Measurements from ENCODE around the gene PRAF2.
A peak's percentile ranks its signal among the peaks of the same experiment; 100 is the strongest.

DNA sequence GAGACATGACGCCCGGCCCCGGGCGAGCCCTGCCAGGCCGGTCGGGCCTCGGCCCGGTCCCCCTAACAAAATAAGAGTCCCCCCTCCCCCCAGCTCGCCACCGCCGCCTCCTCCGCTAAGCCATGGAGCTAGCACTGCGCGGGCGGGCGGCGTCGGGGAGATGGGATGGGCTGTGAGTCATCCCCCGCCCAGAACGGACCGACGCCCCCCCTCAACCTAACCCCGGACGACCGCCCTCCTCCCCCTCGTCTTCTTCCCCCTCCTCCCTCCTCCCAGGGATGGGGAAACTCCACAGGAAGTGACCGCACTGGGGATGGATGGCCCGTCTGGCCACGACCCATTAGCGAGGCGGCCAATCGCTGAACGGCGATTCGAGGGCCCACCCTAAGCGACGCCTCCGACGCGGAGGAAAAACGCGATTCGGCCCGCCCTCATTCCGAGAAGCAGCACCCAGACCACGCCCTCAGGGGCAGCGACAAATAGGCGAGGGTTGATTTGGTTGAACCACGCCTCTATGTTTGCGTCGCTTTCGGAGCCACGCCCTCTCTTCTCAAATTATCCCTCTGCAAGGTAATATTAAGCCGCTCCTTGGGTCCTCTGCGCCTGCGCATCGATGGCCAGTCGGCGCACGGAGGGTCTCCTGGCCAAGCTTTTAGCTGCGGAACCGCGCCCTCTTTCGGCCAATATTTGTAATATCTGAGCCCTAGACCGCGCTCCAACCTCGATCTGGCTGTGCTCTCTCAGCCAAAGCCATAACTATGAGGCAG lies 30.4 kb downstream of the PRAF2 start, which contains the start of gene TFE3:
- TF ChIP-seq ZSCAN32 (CRISPR knock-in tag; IDR thresholded peaks at IDR 0.05): no peak
- peak; percentile 20; the same call in 1 of the 2 replicates for TF ChIP-seq EP300 (IDR thresholded peaks at IDR 0.05; ENCODE audit: low read length)
- TF ChIP-seq CLOCK (CRISPR knock-in tag; IDR thresholded peaks at IDR 0.05; ENCODE audit: borderline replicate concordance): no peak
- no peak for TF ChIP-seq ZNF766 (CRISPR knock-in tag; conservative IDR thresholded peaks at IDR 0.05)
- TF ChIP-seq, protein P1, sequence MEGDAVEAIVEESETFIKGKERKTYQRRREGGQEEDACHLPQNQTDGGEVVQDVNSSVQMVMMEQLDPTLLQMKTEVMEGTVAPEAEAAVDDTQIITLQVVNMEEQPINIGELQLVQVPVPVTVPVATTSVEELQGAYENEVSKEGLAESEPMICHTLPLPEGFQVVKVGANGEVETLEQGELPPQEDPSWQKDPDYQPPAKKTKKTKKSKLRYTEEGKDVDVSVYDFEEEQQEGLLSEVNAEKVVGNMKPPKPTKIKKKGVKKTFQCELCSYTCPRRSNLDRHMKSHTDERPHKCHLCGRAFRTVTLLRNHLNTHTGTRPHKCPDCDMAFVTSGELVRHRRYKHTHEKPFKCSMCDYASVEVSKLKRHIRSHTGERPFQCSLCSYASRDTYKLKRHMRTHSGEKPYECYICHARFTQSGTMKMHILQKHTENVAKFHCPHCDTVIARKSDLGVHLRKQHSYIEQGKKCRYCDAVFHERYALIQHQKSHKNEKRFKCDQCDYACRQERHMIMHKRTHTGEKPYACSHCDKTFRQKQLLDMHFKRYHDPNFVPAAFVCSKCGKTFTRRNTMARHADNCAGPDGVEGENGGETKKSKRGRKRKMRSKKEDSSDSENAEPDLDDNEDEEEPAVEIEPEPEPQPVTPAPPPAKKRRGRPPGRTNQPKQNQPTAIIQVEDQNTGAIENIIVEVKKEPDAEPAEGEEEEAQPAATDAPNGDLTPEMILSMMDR (IDR thresholded peaks at IDR 0.05 in 2 of 3, conservative IDR thresholded peaks at IDR 0.05 in 1 of 3; ENCODE audit: insufficient read depth in 2 of 3, low read depth in 1 of 3, low read length in 3 of 3): peak; percentile 76 to 86 (median 84)
- TF ChIP-seq, protein P2, sequence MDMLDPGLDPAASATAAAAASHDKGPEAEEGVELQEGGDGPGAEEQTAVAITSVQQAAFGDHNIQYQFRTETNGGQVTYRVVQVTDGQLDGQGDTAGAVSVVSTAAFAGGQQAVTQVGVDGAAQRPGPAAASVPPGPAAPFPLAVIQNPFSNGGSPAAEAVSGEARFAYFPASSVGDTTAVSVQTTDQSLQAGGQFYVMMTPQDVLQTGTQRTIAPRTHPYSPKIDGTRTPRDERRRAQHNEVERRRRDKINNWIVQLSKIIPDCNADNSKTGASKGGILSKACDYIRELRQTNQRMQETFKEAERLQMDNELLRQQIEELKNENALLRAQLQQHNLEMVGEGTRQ (CRISPR knock-in tag; IDR thresholded peaks at IDR 0.05): no peak
- TF ChIP-seq, protein P3, sequence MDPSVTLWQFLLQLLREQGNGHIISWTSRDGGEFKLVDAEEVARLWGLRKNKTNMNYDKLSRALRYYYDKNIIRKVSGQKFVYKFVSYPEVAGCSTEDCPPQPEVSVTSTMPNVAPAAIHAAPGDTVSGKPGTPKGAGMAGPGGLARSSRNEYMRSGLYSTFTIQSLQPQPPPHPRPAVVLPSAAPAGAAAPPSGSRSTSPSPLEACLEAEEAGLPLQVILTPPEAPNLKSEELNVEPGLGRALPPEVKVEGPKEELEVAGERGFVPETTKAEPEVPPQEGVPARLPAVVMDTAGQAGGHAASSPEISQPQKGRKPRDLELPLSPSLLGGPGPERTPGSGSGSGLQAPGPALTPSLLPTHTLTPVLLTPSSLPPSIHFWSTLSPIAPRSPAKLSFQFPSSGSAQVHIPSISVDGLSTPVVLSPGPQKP (CRISPR knock-in tag; IDR thresholded peaks at IDR 0.05): no peak
- no peak for TF ChIP-seq GATA2 (CRISPR knock-in tag; IDR thresholded peaks at IDR 0.05)
- no peak; the same call in 1 of the 2 replicates for TF ChIP-seq HDAC2 (IDR thresholded peaks at IDR 0.05)
- TF ChIP-seq SMAD3 (CRISPR knock-in tag; conservative IDR thresholded peaks at IDR 0.05): no peak
- TF ChIP-seq DIDO1 (tag; IDR thresholded peaks at IDR 0.05; ENCODE audit: low read depth): no peak
- TF ChIP-seq, protein P4, sequence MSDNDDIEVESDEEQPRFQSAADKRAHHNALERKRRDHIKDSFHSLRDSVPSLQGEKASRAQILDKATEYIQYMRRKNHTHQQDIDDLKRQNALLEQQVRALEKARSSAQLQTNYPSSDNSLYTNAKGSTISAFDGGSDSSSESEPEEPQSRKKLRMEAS (CRISPR knock-in tag; IDR thresholded peaks at IDR 0.05): no peak
- TF ChIP-seq SAFB2 (IDR thresholded peaks at IDR 0.05; ENCODE audit: borderline replicate concordance, low read depth, low read length, severe bottlenecking): no peak
- no peak for TF ChIP-seq PCBP2 (IDR thresholded peaks at IDR 0.05; ENCODE audit: low read depth, low read length, poor library complexity, severe bottlenecking)
